HL-60 (cell line): ENCODE data around the gene SFI1.

ENCODE experiments used
- DNase-seq, 2 experiments: peaks; one replicate each; pipeline ENCODE4 v3.0.0-alpha.2; 2010 to 2020; ENCODE audit warnings: low read depth in 1 of 2, low spot score in 1 of 2
- H3K27ac ChIP-seq: fragments of 250-450 bp; sonication (Bioruptor Pico); replicated peaks from 2 replicates; pipeline ENCODE4 v1.5.1; 2020; ENCODE audit warnings: mild to moderate bottlenecking, moderate library complexity
- H3K27me3 ChIP-seq: fragments of 250-450 bp; sonication (Bioruptor Pico); 2 replicates; pipeline ENCODE4 v1.5.1; 2021; ENCODE audit warnings: mild to moderate bottlenecking, moderate library complexity; ENCODE audit not compliant: insufficient read depth, poor library complexity, severe bottlenecking
- H3K4me3 ChIP-seq: replicated peaks from 2 replicates; pipeline ENCODE4 v1.5.1; 2011; ENCODE audit warnings: mild to moderate bottlenecking, control low read depth, low read length; ENCODE audit not compliant: insufficient read depth
- CTCF ChIP-seq: IDR thresholded peaks from one replicate; pipeline ENCODE4 v1.5.1; 2011; ENCODE audit warnings: low read length, control low read depth, inconsistent platforms; ENCODE audit not compliant: insufficient read depth
- GABPA ChIP-seq: IDR thresholded peaks from 2 replicates; pipeline ENCODE4 v1.6.1; 2012; ENCODE audit warnings: low read depth
- POLR2AphosphoS5 ChIP-seq: IDR thresholded peaks from 2 replicates; pipeline ENCODE4 v1.6.1; 2012; ENCODE audit warnings: low read depth
- REST ChIP-seq: IDR thresholded peaks from 2 replicates; pipeline ENCODE4 v1.6.1; 2012; ENCODE audit warnings: low read depth; ENCODE audit not compliant: insufficient replicate concordance
- SPI1 ChIP-seq: IDR thresholded peaks from 2 replicates; pipeline ENCODE4 v1.6.1; 2012; ENCODE audit warnings: low read depth, mild to moderate bottlenecking, borderline replicate concordance

The SFI1 gene

DNA sequence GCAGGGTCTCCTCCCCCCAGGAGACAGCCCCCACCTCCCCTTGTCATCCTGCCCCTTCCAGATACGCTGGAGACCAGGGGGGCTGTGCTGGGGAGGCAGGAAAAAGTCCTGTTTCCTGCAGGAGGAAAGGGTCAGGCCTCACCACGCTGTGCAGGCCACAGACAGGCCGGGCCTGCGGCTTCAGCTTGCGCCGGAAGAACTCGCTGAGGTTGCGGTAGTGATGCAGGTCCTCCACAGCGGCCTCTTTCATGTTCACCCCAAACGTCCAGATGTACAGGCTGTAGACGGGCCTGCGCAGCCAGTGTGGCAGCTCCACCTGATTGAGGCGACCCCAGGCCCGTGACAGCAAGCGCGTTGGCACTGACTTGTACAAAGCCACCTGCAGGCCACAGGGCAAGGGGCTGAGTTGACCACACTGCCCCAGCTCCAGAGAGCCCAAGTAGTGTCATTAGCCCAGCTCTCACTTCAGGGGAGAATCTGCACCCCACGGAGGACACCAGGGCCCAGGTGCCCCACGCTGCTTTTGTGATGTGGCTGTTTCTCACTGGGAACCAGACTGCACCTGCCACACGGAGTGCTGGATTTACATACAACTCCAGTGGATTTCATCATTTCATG lies 125.3 kb downstream of the SFI1 start:
- TF ChIP-seq REST: no peak
- TF ChIP-seq GABPA: no peak
- TF ChIP-seq SPI1: no peak
- no peak for TF ChIP-seq CTCF
- no peak for TF ChIP-seq POLR2AphosphoS5
- no peak overlapping the region for H3K27ac ChIP-seq
- DNase-seq: no peak
- no peaks in the 10 kb centered on the region for H3K27me3 ChIP-seq
- no peak overlapping the region for H3K4me3 ChIP-seq

DNA sequence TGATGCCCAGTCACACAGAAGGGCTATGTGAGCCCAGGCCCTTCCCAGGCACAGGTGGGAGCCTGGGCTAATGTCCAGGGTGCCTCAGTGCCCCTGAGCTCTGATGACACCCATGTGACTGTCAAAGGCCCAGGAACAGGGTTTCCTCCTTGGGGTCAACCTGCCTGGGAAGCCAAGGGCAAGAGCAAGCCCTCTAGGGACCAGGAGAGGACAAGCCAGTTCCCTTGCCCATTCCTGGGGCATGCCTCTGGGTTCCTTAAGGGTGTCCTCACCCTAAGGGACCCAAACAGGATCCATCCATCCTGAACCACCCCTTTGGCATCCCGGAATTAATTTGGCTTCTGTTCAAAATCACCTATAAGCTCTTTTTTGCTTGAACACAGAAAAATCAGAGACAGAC lies 126.6 kb downstream of the SFI1 start:
- Histone ChIP-seq H3K27ac (no peak overlapping the region), H3K27me3 (no peaks in the 10 kb centered on the region), H3K4me3 (no peak overlapping the region)
- no peak for DNase-seq
- TF ChIP-seq GABPA: no peak

DNA sequence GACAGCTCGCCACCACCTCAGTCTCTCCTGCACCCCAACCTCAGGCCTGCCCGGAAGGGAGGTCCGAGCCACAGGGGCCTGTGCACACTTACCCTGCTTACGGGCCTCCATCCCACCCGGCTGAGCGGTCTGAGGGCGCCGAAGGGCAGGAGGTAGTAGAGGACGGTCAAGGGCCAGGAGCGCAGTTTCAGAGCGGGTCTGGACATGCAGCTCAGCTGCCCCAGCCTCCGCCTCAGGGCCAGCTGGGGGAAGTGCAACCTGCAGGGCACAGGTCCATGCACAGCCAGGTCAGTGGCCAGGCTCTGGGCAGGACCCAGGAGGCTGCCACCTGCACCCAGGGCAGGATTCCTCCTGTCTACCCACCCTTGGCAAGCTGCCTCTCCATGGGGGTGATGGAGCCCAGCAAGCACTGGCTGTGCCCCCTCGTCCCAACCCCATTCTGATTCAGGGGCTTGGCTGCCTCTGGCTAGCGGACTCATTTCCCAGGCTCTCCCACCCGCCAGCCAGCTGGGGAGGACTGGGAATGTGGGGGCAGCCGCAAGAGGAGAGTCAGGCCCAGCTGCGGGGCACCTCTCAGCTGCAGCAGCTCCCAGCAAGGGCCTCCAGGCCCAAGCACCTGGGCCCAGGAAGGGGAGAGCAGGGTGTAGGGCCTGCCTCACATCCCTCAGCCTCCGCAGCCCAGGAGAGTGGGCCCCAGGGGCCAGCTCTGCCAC lies 127.4 kb downstream of the SFI1 start:
- Histone ChIP-seq H3K4me3 (no peak overlapping the region), H3K27me3 (no peaks in the 10 kb centered on the region), H3K27ac (no peak overlapping the region)
- no peak for TF ChIP-seq POLR2AphosphoS5
- TF ChIP-seq REST: no peak
- TF ChIP-seq CTCF: no peak
- no peak for TF ChIP-seq GABPA
- TF ChIP-seq SPI1: no peak
- DNase-seq: no peak

DNA sequence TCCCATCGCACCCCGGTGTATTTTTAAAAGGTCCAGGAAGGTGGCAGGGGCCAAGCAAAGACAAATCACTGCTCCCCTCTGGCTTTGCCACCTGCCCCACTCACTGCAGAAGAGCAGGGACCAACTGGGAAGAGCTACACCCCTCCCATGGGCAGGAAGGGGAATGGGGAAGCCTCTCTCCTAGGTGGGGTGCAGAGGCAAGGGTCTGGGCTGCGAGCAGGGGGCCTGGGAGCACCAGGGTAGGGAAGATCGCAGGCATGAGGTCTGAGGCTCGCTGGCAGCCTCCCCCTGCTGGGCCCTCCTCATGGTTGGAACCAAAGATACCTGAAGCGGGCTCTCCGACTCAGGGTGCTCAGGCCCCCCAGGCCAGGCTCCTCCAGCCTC lies 128.9 kb downstream of the SFI1 start:
- no peaks in the 10 kb centered on the region for H3K27me3 ChIP-seq
- H3K27ac ChIP-seq: no peak overlapping the region
- no peak overlapping the region for H3K4me3 ChIP-seq
- no peak for TF ChIP-seq CTCF
- TF ChIP-seq POLR2AphosphoS5: no peak
- TF ChIP-seq REST: no peak
- TF ChIP-seq SPI1: no peak
- no peak for TF ChIP-seq GABPA
- no peak for DNase-seq
